Vagina (tissue), 2 donors: ENCODE measurements around the gene DCTN4. TPM values are rescaled to one million over a fixed set of nuclear protein-coding genes. Genes with fewer than 3 reads are reported as not detected.
"Not testable (repeated sequence)": the region's sequence is repeated elsewhere in the genome, so short reads cannot be mapped to it uniquely, and the experiment has no call there.

Experiments used
- DNase-seq, 2 donors: peaks; one replicate each; pipeline ENCODE4 v3.0.0-alpha.2; 2017; ENCODE audit errors: extremely low spot score in 2 of 2
- H3K27ac ChIP-seq: fragments of 200-600 bp; sonication (generic); one replicate; pipeline ENCODE4 v1.5.1; 2019
- H3K27me3 ChIP-seq: fragments of 200-600 bp; sonication (generic); one replicate; pipeline ENCODE4 v1.5.1; 2019
- H3K36me3 ChIP-seq, 2 donors: fragments of 200-600 bp; sonication (generic); one replicate each; pipeline ENCODE4 v1.5.1; 2017 to 2019
- H3K4me1 ChIP-seq: fragments of 200-600 bp; sonication (generic); one replicate; pipeline ENCODE4 v1.5.1; 2019
- H3K4me3 ChIP-seq, 2 donors: fragments of 200-600 bp; sonication (generic); 1 replicate in 1 of 2; 2 replicates in 1 of 2; pipeline ENCODE4 v1.5.1; 2016 to 2019
- H3K9me3 ChIP-seq: fragments of 200-600 bp; sonication (generic); one replicate; pipeline ENCODE4 v1.5.1; 2019
- CTCF ChIP-seq, 3 experiments: fragments of 450-650 bp in 2 of 3; fragments of 200-600 bp in 1 of 3; sonication (generic) in 1 of 3; IDR thresholded peaks; one replicate each; pipeline ENCODE4 v1.5.1; 2017 to 2019; ENCODE audit warnings: antibody characterized with exemption in 3 of 3, mild to moderate bottlenecking in 2 of 3, moderate library complexity in 2 of 3
- POLR2A ChIP-seq, 2 donors: fragments of 450-650 bp; IDR thresholded peaks; one replicate each; pipeline ENCODE4 v1.6.1; 2017; ENCODE audit warnings: antibody characterized with exemption in 2 of 2, mild to moderate bottlenecking in 2 of 2, moderate library complexity in 2 of 2
- POLR2AphosphoS5 ChIP-seq, 2 donors: sonication (generic); formaldehyde crosslinking; IDR thresholded peaks; one replicate each; pipeline ENCODE4 v1.9.0; 2017; ENCODE audit warnings: antibody characterized with exemption in 2 of 2, mild to moderate bottlenecking in 2 of 2, low read depth in 1 of 2; ENCODE audit not compliant: insufficient read depth in 1 of 2
- intact Hi-C: fragments of 100-400 bp; cut with DNase I; formaldehyde crosslinking; loops from one replicate; pipeline ENCODE4 v1.15.1; 2023
- total RNA-seq: library from RNA; depleted of rRNA; stranded (reverse); fragments of >200 nt; gene quantifications from one replicate; pipeline ENCODE4 v1.2.3, GENCODE V29; 2016

The DCTN4 gene
- total RNA-seq, 1 donor from 2014 or later = 51.3 TPM

- H3K36me3 ChIP-seq = peaks cover 0 to 11% of the 10 kb centered on the region in 2 donors
- TF ChIP-seq POLR2AphosphoS5 (IDR thresholded peaks at IDR 0.05; ENCODE audit: insufficient read depth in 1 of 2, low read depth in 1 of 2) = no peak
- TF ChIP-seq POLR2A (IDR thresholded peaks at IDR 0.05) = no peak
- TF ChIP-seq CTCF (IDR thresholded peaks at IDR 0.05) = no peak
These were observed 36.1 kb upstream of the DCTN4 start for GRCh38 chr5:150794927-150795326.

GRCh38 chr5:150793423-150793888, 34.6 kb upstream of the DCTN4 start:
- H3K9me3 ChIP-seq, H3K27ac ChIP-seq, intact Hi-C loops, DNase-seq, H3K4me3 ChIP-seq, H3K27me3 ChIP-seq: not testable (repeated sequence)
- Histone ChIP-seq H3K36me3 (peaks cover 0 to 11% of the 10 kb centered on the region in 2 donors), H3K4me1 (peaks cover 31% of the 10 kb centered on the region)

More at GRCh38 chr5:150794927-150795326, 36.1 kb upstream of the DCTN4 start:
- H3K4me1 ChIP-seq = peaks cover 16% of the 10 kb centered on the region
- intact Hi-C loops = no loop called here
- H3K4me3 ChIP-seq = no peak overlapping the region
- no peak for DNase-seq
- H3K9me3 ChIP-seq = no peaks in the 10 kb centered on the region
- no peak overlapping the region for H3K27ac ChIP-seq
- no peaks in the 10 kb centered on the region for H3K27me3 ChIP-seq

DNA sequence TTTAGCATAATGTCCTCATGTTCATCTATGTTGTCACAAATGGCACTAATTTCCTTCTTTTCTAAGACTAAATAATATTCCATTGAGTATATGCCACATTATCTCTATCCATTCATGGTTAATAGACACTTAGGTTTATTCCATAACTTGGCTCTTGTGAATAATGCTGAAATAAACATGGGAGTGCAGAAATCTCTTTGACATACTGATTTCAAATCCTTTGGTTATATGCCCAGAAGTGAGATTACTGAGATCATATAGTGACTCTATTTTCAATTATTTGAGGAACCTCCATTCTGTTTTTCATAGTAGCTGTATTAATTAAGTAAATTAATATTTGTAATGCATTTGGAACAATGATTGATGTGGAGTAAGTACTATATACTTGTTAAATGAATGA, 32.7 kb upstream of the DCTN4 start:
- TF ChIP-seq POLR2AphosphoS5 (IDR thresholded peaks at IDR 0.05; ENCODE audit: insufficient read depth in 1 of 2, low read depth in 1 of 2) = no peak
- no peak for TF ChIP-seq CTCF (IDR thresholded peaks at IDR 0.05)
- no peak for TF ChIP-seq POLR2A (IDR thresholded peaks at IDR 0.05)
- DNase-seq = no peak
- Histone ChIP-seq H3K4me3 (no peak overlapping the region), H3K9me3 (no peaks in the 10 kb centered on the region), H3K27me3 (no peaks in the 10 kb centered on the region), H3K27ac (no peak overlapping the region), H3K4me1 (peaks cover 37% of the 10 kb centered on the region), H3K36me3 (peaks cover 0 to 11% of the 10 kb centered on the region in 2 donors)
- intact Hi-C loops = no loop called here

DNA sequence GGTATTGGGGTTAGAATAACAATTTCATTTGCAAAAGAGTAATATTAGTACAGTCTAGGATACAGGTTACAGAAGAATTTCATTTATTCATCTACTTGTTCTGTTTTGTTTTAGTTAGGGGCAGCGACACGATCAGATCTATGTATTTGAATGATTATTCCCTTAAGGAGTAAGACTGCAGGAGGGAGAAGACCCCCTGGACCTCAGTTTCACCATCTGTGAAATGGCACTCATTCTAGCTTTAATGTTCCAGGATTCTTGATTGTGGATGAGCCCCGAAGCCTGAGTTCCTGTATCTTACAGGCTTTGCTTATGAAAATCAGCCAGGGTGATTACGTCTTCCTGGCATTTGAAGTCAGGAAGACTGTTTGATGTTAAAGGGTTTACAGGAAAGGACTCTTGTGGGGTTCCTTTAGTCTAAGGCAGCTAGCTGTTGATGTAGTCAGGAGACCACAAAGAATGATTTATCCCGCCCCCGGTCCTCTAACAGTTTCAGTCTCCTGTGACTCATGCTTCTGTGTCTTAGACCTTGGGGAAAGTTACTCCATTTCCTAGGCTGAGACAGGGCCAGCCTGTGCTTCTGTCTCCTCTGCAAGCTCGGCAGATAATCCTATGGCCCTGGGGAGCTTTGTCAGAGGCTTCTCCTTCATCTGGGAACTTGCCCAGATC, 31.3 kb upstream of the DCTN4 start:
- no peaks in the 10 kb centered on the region for H3K27me3 ChIP-seq
- no peak overlapping the region for H3K4me3 ChIP-seq
- H3K4me1 ChIP-seq = peaks cover 37% of the 10 kb centered on the region
- TF ChIP-seq POLR2AphosphoS5 (IDR thresholded peaks at IDR 0.05; ENCODE audit: insufficient read depth in 1 of 2, low read depth in 1 of 2) (peak in 1 of 2 donors; percentile 53), POLR2A (IDR thresholded peaks at IDR 0.05) (no peak), CTCF (IDR thresholded peaks at IDR 0.05) (no peak)
- DNase-seq = no peak
- H3K9me3 ChIP-seq = no peaks in the 10 kb centered on the region
- intact Hi-C loops = loop anchor here (10.0 kb wide), 1 partner anchor 1385 kb away; no protein-coding TSS in a partner anchor
- peak overlapping the region; percentile 12 for H3K27ac ChIP-seq
- H3K36me3 ChIP-seq = no peaks in the 10 kb centered on the region

- Histone ChIP-seq H3K27me3 (no peaks in the 10 kb centered on the region), H3K4me3 (no peak overlapping the region), H3K4me1 (peaks cover 40% of the 10 kb centered on the region), H3K36me3 (no peaks in the 10 kb centered on the region), H3K27ac (no peak overlapping the region), H3K9me3 (no peaks in the 10 kb centered on the region)
- DNase-seq = no peak
- no peak for TF ChIP-seq POLR2AphosphoS5 (IDR thresholded peaks at IDR 0.05; ENCODE audit: insufficient read depth in 1 of 2, low read depth in 1 of 2)
- no peak for TF ChIP-seq CTCF (IDR thresholded peaks at IDR 0.05)
- no peak for TF ChIP-seq POLR2A (IDR thresholded peaks at IDR 0.05)
- intact Hi-C loops = loop anchor here (10.0 kb wide), 1 partner anchor 1385 kb away; no protein-coding TSS in a partner anchor
These were observed 30.6 kb upstream of the DCTN4 start for GRCh38 chr5:150789450-150789849.
